ENCODE measurements around the gene LUC7L3.

Gene LUC7L3

DNA sequence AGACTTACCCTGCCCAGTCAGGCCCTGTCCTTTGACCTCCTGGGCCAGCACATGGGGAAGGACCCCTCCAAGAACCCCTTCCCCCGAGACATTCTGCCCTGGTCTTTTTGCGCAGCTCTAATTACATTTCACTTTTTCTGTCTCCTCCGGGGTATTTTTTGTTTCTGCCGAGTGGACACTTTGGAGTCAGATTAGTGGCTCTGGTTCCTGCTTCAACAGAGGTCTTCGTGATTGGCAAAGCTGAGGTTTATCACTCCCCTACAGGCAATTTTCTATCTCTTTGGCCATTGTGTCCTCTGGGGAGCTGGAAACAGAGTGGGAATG is 35.2 kb upstream of the LUC7L3 start:
- Histone ChIP-seq H3K27ac (ENCODE audit: low read length) (no peak overlapping the region), H3K36me3 (replicated peaks; ENCODE audit: insufficient read depth, low read length) (no peaks in the 10 kb centered on the region), H2AFZ (ENCODE audit: low read length) (no peak overlapping the region), H3K9me3 (replicated peaks; ENCODE audit: insufficient read depth, low read length) (no peaks in the 10 kb centered on the region), H3K9ac (ENCODE audit: low read length) (no peak overlapping the region), H3K27me3 (replicated peaks; ENCODE audit: insufficient read depth, low read length) (0 out of 2 replicates have a peak, but pooled peaks cover 8% of the 10 kb centered on the region), H3K79me2 (ENCODE audit: low read length) (no peaks in the 10 kb centered on the region), H3K4me3 (ENCODE audit: low read length) (no peak overlapping the region), H3K9me2 (replicated peaks; ENCODE audit: insufficient read depth, low read length) (no peaks in the 10 kb centered on the region), H3K4me1 (ENCODE audit: low read length) (no peaks in the 10 kb centered on the region), H4K20me1 (ENCODE audit: insufficient read depth, low read length) (no peaks in the 10 kb centered on the region), H3K4me2 (ENCODE audit: low read depth, low read length) (no peak overlapping the region), H3F3A (ENCODE audit: insufficient read depth, low read length) (no peaks in the 10 kb centered on the region)
- TF ChIP-seq CTCF (IDR thresholded peaks at IDR 0.05; ENCODE audit: low read length) = no peak
- TF ChIP-seq EZH2phosphoT487 (IDR thresholded peaks at IDR 0.05; ENCODE audit: low read length) = no peak
- no peak for TF ChIP-seq EZH2 (optimal IDR thresholded peaks at IDR 0.05; ENCODE audit: low read depth, low read length)
- no peak for DNase-seq

DNA sequence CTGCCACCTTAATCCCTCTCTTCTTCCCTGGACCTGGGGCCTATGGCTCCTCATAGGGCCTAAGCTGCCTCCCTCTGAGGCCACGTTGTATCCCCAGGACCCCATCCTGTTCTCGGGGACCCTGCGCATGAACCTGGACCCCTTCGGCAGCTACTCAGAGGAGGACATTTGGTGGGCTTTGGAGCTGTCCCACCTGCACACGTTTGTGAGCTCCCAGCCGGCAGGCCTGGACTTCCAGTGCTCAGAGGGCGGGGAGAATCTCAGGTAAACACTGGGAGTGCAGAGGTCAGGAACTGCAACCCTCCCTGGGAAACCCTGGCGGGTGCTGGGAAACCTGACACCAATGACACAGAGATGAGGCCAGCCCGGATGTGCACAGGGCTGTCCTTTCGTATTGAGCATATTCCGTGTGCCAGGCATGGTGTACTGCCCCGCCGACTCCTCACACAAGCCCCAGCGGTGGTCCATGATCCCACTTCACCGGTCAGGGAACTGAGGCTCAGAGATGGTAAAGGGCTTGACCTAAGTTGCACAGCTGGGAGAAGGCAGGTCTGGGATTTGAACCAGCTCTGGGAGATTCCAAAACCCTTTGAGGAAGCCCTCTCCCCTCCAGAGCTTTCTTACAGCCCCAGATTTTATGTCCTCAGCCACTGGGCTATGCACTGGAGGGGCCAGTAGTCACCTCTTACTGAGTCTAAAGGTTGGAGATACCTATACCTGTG is 34.6 kb upstream of the LUC7L3 start:
- Histone ChIP-seq H3K36me3 (replicated peaks; ENCODE audit: insufficient read depth, low read length) (no peaks in the 10 kb centered on the region), H3K79me2 (ENCODE audit: low read length) (no peaks in the 10 kb centered on the region), H3K4me1 (ENCODE audit: low read length) (no peaks in the 10 kb centered on the region), H4K20me1 (ENCODE audit: insufficient read depth, low read length) (no peaks in the 10 kb centered on the region), H3K4me2 (ENCODE audit: low read depth, low read length) (no peak overlapping the region), H3K27me3 (replicated peaks; ENCODE audit: insufficient read depth, low read length) (0 out of 2 replicates have a peak, but pooled peaks cover 8% of the 10 kb centered on the region), H3F3A (ENCODE audit: insufficient read depth, low read length) (no peaks in the 10 kb centered on the region), H3K9me3 (replicated peaks; ENCODE audit: insufficient read depth, low read length) (no peaks in the 10 kb centered on the region), H3K27ac (ENCODE audit: low read length) (no peak overlapping the region), H2AFZ (ENCODE audit: low read length) (no peak overlapping the region), H3K9ac (ENCODE audit: low read length) (no peak overlapping the region), H3K9me2 (replicated peaks; ENCODE audit: insufficient read depth, low read length) (no peaks in the 10 kb centered on the region), H3K4me3 (ENCODE audit: low read length) (no peak overlapping the region)
- TF ChIP-seq EZH2 (optimal IDR thresholded peaks at IDR 0.05; ENCODE audit: low read depth, low read length) (no peak), EZH2phosphoT487 (IDR thresholded peaks at IDR 0.05; ENCODE audit: low read length) (no peak), CTCF (IDR thresholded peaks at IDR 0.05; ENCODE audit: low read length) (no peak)
- DNase-seq = no peak

DNA sequence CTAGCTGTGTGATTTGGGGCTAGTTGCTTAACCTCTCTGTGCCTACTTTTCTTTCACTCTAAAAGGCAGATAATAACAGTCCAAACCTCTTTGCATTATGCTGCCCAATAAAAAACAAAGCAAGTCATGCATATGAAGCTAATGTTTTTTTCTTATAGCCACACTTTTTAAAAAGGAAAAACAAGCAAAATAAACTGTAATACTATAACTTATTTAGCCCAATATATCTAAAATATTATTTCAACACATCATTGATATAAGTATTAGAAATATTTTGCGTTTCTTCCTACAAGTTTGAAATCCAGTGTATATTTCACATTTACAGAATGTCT is 34.1 kb upstream of the LUC7L3 start:
- Histone ChIP-seq H3K9me2 (replicated peaks; ENCODE audit: insufficient read depth, low read length) (no peaks in the 10 kb centered on the region), H3K27me3 (replicated peaks; ENCODE audit: insufficient read depth, low read length) (0 out of 2 replicates have a peak, but pooled peaks cover 8% of the 10 kb centered on the region), H3F3A (ENCODE audit: insufficient read depth, low read length) (no peaks in the 10 kb centered on the region), H4K20me1 (ENCODE audit: insufficient read depth, low read length) (no peaks in the 10 kb centered on the region), H3K4me2 (ENCODE audit: low read depth, low read length) (no peak overlapping the region), H3K79me2 (ENCODE audit: low read length) (no peaks in the 10 kb centered on the region), H3K36me3 (replicated peaks; ENCODE audit: insufficient read depth, low read length) (no peaks in the 10 kb centered on the region), H3K4me1 (ENCODE audit: low read length) (no peaks in the 10 kb centered on the region), H3K9me3 (replicated peaks; ENCODE audit: insufficient read depth, low read length) (no peaks in the 10 kb centered on the region), H3K9ac (ENCODE audit: low read length) (no peak overlapping the region), H3K4me3 (ENCODE audit: low read length) (no peak overlapping the region), H2AFZ (ENCODE audit: low read length) (no peak overlapping the region), H3K27ac (ENCODE audit: low read length) (no peak overlapping the region)
- no peak for DNase-seq
- TF ChIP-seq EZH2phosphoT487 (IDR thresholded peaks at IDR 0.05; ENCODE audit: low read length) (no peak), CTCF (IDR thresholded peaks at IDR 0.05; ENCODE audit: low read length) (no peak), EZH2 (optimal IDR thresholded peaks at IDR 0.05; ENCODE audit: low read depth, low read length) (no peak)

All from MM.1S (cell line).